H1 (cell line): ENCODE data around the gene MTNR1A. TPM values are rescaled to one million over a fixed set of nuclear protein-coding genes. Genes with fewer than 3 reads are reported as not detected.

Source experiments
- CTCF ChIA-PET: fragments of 300-600 bp; sonication (Branson Sonifier 250); formaldehyde crosslinking; loops from one replicate; lab custom pipeline; 2021; ENCODE audit not compliant: partially characterized antibody; lab: Charles Lee
- POLR2A ChIA-PET: fragments of 300-600 bp; sonication (Branson Sonifier 250); formaldehyde crosslinking; loops from one replicate; lab custom pipeline; 2021; ENCODE audit warnings: inconsistent platforms; ENCODE audit not compliant: partially characterized antibody; lab: Charles Lee
- DNase-seq, 2 experiments: peaks; one replicate each; pipeline versions ENCODE4 v3.0.0 to v3.0.0-alpha.2; 2010 to 2022; ENCODE audit warnings: low spot score in 2 of 2, low read depth in 1 of 2, mixed read lengths in 1 of 2
- FAIRE-seq: peaks from 2 replicates; lab custom pipeline; 2011; peaks lifted over from hg19 to GRCh38; lab: Jason Lieb, UNC
- H2AFZ ChIP-seq: 2 replicates; pipeline ENCODE4 v1.8.1; 2012; ENCODE audit warnings: low read length, inconsistent platforms
- H2AK5ac ChIP-seq: 2 replicates; pipeline ENCODE4 v1.6.1; 2013; ENCODE audit warnings: low read depth, low read length
- H2BK120ac ChIP-seq: replicated peaks from 2 replicates; pipeline ENCODE3; 2013; ENCODE audit warnings: low read depth, low read length, inconsistent platforms
- H2BK12ac ChIP-seq: 2 replicates; pipeline ENCODE4 v1.6.1; 2013; ENCODE audit warnings: low read depth, low read length
- H2BK15ac ChIP-seq: 2 replicates; pipeline ENCODE4 v1.6.1; 2013; ENCODE audit warnings: low read length
- H2BK20ac ChIP-seq: 2 replicates; pipeline ENCODE4 v1.6.1; 2013; ENCODE audit warnings: low read length
- H2BK5ac ChIP-seq: 2 replicates; pipeline ENCODE4 v1.6.1; 2013; ENCODE audit warnings: low read depth, low read length
- H3K14ac ChIP-seq: 2 replicates; pipeline ENCODE4 v1.6.1; 2013; ENCODE audit warnings: inconsistent platforms; ENCODE audit not compliant: insufficient read length
- H3K18ac ChIP-seq: 2 replicates; pipeline ENCODE4 v1.6.1; 2013; ENCODE audit warnings: low read length; ENCODE audit errors: extremely low read depth
- H3K23ac ChIP-seq: 2 replicates; pipeline ENCODE4 v1.6.1; 2013; ENCODE audit warnings: inconsistent platforms; ENCODE audit not compliant: insufficient read length
- H3K23me2 ChIP-seq: 2 replicates; pipeline ENCODE4 v1.6.1; 2013; ENCODE audit warnings: low read depth, low read length
- H3K27ac ChIP-seq: 2 replicates; pipeline ENCODE4 v1.6.1; 2011; ENCODE audit warnings: low read depth, low read length, inconsistent platforms
- H3K27me3 ChIP-seq, 4 experiments: replicated peaks in 1 of 4; 1 replicate in 1 of 4; 2 replicates in 3 of 4; pipeline versions ENCODE4 v1.6.1 to v1.8.1; 2011 to 2013; ENCODE audit warnings: low read length in 3 of 4, mild to moderate bottlenecking in 3 of 4, inconsistent platforms in 2 of 4, mixed read lengths in 2 of 4, moderate library complexity in 1 of 4; ENCODE audit not compliant: control insufficient read depth in 3 of 4, insufficient read depth in 3 of 4; ENCODE audit errors: extremely low read depth in 1 of 4
- H3K36me3 ChIP-seq, 4 experiments: 2 replicates each; pipeline versions ENCODE4 v1.6.1 to v1.8.1; 2011 to 2013; ENCODE audit warnings: mild to moderate bottlenecking in 4 of 4, low read length in 3 of 4, moderate library complexity in 2 of 4, control low read depth in 1 of 4, inconsistent platforms in 1 of 4; ENCODE audit not compliant: insufficient read depth in 4 of 4, control insufficient read depth in 2 of 4
- H3K4ac ChIP-seq: replicated peaks from 2 replicates; pipeline ENCODE3; 2013; ENCODE audit warnings: low read length, low read depth, mixed read lengths, inconsistent platforms; ENCODE audit not compliant: insufficient read length
- H3K4me1 ChIP-seq, 4 experiments: replicated peaks in 1 of 4; 1 replicate in 1 of 4; 2 replicates in 3 of 4; pipeline versions ENCODE4 v1.6.1 to v1.8.1; 2011 to 2013; ENCODE audit warnings: low read length in 3 of 4, inconsistent platforms in 2 of 4, mixed read lengths in 1 of 4; ENCODE audit not compliant: insufficient read depth in 4 of 4, control insufficient read depth in 3 of 4
- H3K4me2 ChIP-seq, 2 experiments: 2 replicates each; pipeline versions ENCODE4 v1.6.1 to v1.8.1; 2011 to 2013; ENCODE audit warnings: low read depth in 2 of 2, low read length in 2 of 2, control low read depth in 1 of 2, inconsistent platforms in 1 of 2, mild to moderate bottlenecking in 1 of 2; ENCODE audit not compliant: insufficient read depth in 1 of 2
- H3K4me3 ChIP-seq, 4 experiments: fragments of 200-600, 300-600 bp in 1 of 4; sonication (generic), shearing (Covaris generic), sonication (Bioruptor Twin) in 1 of 4; 2 replicates each; pipeline versions ENCODE4 v1.5.1 to v1.8.1; 2011 to 2016; ENCODE audit warnings: low read length in 4 of 4, low read depth in 3 of 4, control low read depth in 2 of 4, inconsistent platforms in 2 of 4, mild to moderate bottlenecking in 2 of 4, mixed read lengths in 1 of 4, moderate library complexity in 1 of 4; ENCODE audit not compliant: insufficient read depth in 2 of 4; ENCODE audit errors: extremely low read depth in 1 of 4
- H3K56ac ChIP-seq: replicated peaks from 2 replicates; pipeline ENCODE3; 2013; ENCODE audit warnings: low read depth, mild to moderate bottlenecking, mixed read lengths, low read length, inconsistent platforms; ENCODE audit not compliant: insufficient read length
- H3K79me1 ChIP-seq: 2 replicates; pipeline ENCODE4 v1.6.1; 2013; ENCODE audit warnings: low read depth, low read length, control low read depth
- H3K79me2 ChIP-seq, 2 experiments: 2 replicates each; pipeline versions ENCODE4 v1.6.1 to v1.8.1; 2012 to 2013; ENCODE audit warnings: low read length in 2 of 2, mild to moderate bottlenecking in 2 of 2, inconsistent platforms in 1 of 2; ENCODE audit not compliant: insufficient read depth in 2 of 2, control insufficient read depth in 1 of 2
- H3K9ac ChIP-seq, 4 experiments: replicated peaks in 1 of 4; 1 replicate in 1 of 4; 2 replicates in 3 of 4; pipeline versions ENCODE4 v1.6.1 to v1.8.1; 2011 to 2013; ENCODE audit warnings: low read depth in 3 of 4, low read length in 3 of 4, control low read depth in 2 of 4, mild to moderate bottlenecking in 2 of 4, moderate library complexity in 2 of 4, inconsistent platforms in 1 of 4; ENCODE audit errors: extremely low read depth in 1 of 4
- H3K9me3 ChIP-seq, 2 experiments: 2 replicates each; pipeline versions ENCODE4 v1.6.1 to v1.8.1; 2012 to 2013; ENCODE audit warnings: mild to moderate bottlenecking in 2 of 2, moderate library complexity in 2 of 2, control low read depth in 1 of 2, inconsistent platforms in 1 of 2, low read depth in 1 of 2, low read length in 1 of 2, mixed read lengths in 1 of 2; ENCODE audit not compliant: insufficient read depth in 2 of 2
- H4K20me1 ChIP-seq, 2 experiments: replicated peaks in 1 of 2; 2 replicates each; pipeline versions ENCODE3 to v1.8.1; 2011 to 2013; ENCODE audit warnings: inconsistent platforms in 2 of 2, low read length in 2 of 2, mild to moderate bottlenecking in 1 of 2; ENCODE audit not compliant: insufficient read depth in 2 of 2, control insufficient read depth in 1 of 2
- H4K5ac ChIP-seq: 2 replicates; pipeline ENCODE4 v1.6.1; 2013; ENCODE audit warnings: low read length, low read depth, mixed read lengths, inconsistent platforms; ENCODE audit not compliant: insufficient read length
- H4K8ac ChIP-seq: 2 replicates; pipeline ENCODE4 v1.8.0; 2013; ENCODE audit warnings: mild to moderate bottlenecking, moderate library complexity, low read length, inconsistent platforms; ENCODE audit not compliant: insufficient read depth; ENCODE audit errors: extremely low read depth
- H4K91ac ChIP-seq: replicated peaks from 2 replicates; pipeline ENCODE3; 2013; ENCODE audit warnings: low read length, mixed read lengths, inconsistent platforms; ENCODE audit not compliant: insufficient read length
- BRCA1 ChIP-seq: IDR thresholded peaks from 2 replicates; pipeline ENCODE4 v1.6.1; 2012; ENCODE audit warnings: low read depth, low read length, improper control_type of control experiment
- CBX5 ChIP-seq: fragments of 300-800, 300-1000 bp; sonication (generic); IDR thresholded peaks from 2 replicates; pipeline ENCODE4 v1.7.1; 2016; ENCODE audit warnings: antibody characterized with exemption, low read length, low read depth
- CEBPB ChIP-seq: IDR thresholded peaks from 2 replicates; pipeline ENCODE4 v1.6.1; 2012; ENCODE audit warnings: low read depth, low read length
- CTBP2 ChIP-seq: IDR thresholded peaks from 2 replicates; pipeline ENCODE4 v1.7.0; 2011; ENCODE audit warnings: borderline replicate concordance, mild to moderate bottlenecking, moderate library complexity, mixed read lengths, low read length; ENCODE audit not compliant: insufficient read depth, insufficient read length
- EGR1 ChIP-seq: IDR thresholded peaks from 2 replicates; pipeline ENCODE4 v1.6.1; 2011; ENCODE audit warnings: low read depth, low read length, borderline replicate concordance
- HDAC2 ChIP-seq, 2 experiments: fragments of 300-600 bp in 1 of 2; sonication (generic) in 1 of 2; IDR thresholded peaks; 2 replicates each; pipeline ENCODE4 v1.6.1; 2011 to 2012; ENCODE audit warnings: low read depth in 2 of 2, low read length in 2 of 2, mild to moderate bottlenecking in 2 of 2, moderate library complexity in 2 of 2, borderline replicate concordance in 1 of 2, inconsistent platforms in 1 of 2
- POU5F1 ChIP-seq: IDR thresholded peaks from 2 replicates; pipeline ENCODE4 v1.6.1; 2011; ENCODE audit warnings: low read depth, mild to moderate bottlenecking, low read length, moderate library complexity
- SAP30 ChIP-seq: fragments of 300-600 bp; sonication (generic); IDR thresholded peaks from 2 replicates; pipeline ENCODE4 v1.7.1; 2012; ENCODE audit warnings: low read length, moderate library complexity, mild to moderate bottlenecking, inconsistent platforms; ENCODE audit not compliant: insufficient read depth, insufficient replicate concordance
- SIRT6 ChIP-seq: IDR thresholded peaks from one replicate; pipeline ENCODE4 v1.7.1; 2012; ENCODE audit warnings: low read length, inconsistent platforms
- TAF1 ChIP-seq: IDR thresholded peaks from 2 replicates; pipeline ENCODE4 v1.6.1; 2011; ENCODE audit warnings: mild to moderate bottlenecking, low read depth, low read length
- TCF12 ChIP-seq: IDR thresholded peaks from 2 replicates; pipeline ENCODE4 v1.6.1; 2011; ENCODE audit warnings: low read depth, mild to moderate bottlenecking, low read length
- TEAD4 ChIP-seq: IDR thresholded peaks from 2 replicates; pipeline ENCODE4 v1.6.1; 2012; ENCODE audit warnings: low read depth, low read length, inconsistent platforms, mixed read lengths
- USF2 ChIP-seq: IDR thresholded peaks from 2 replicates; pipeline ENCODE4 v1.6.1; 2011; ENCODE audit warnings: low read length, improper control_type of control experiment
- WGBS, 2 experiments: shearing (Covaris generic) in 1 of 2; methylation state at CpG; one replicate each; pipeline versions ENCODE4 v1.1.6 to v1.1.7; 2013 to 2015; ENCODE audit warnings: low lambda C conversion rate in 2 of 2, mixed read lengths in 2 of 2, inconsistent platforms in 1 of 2, low coverage in 1 of 2, missing lambda C conversion rate in 1 of 2; ENCODE audit not compliant: insufficient replicate concordance in 2 of 2, insufficient coverage in 1 of 2, insufficient read length in 1 of 2; ENCODE audit errors: extremely low coverage in 1 of 2, missing lambda C conversion rate in 1 of 2; 5-methylcytosine and 5-hydroxymethylcytosine counted together
- polyA plus RNA-seq, 7 experiments: library from polyadenylated mRNA; depleted of rRNA in 3 of 7; stranded (reverse) in 5 of 7; unstranded in 2 of 7; fragments of >200 nt in 5 of 7; fragments of 200-250 nt in 2 of 7; gene quantifications; 1 replicate in 5 of 7; 2 replicates in 1 of 7; 4 replicates in 1 of 7; pipeline versions ENCODE4 v1.2.1 to v1.2.3, GENCODE V29; 2011 to 2013; ENCODE audit warnings: missing spikeins in 2 of 7, mixed read lengths in 2 of 7
- total RNA-seq: library from RNA; stranded (reverse); fragmentation: NEBNext Ultra II Directional; extraction: Animal tissue kit (Norgen Biotek cat#: 25700); gene quantifications from 2 replicates; pipeline ENCODE4 v1.2.1, GENCODE V29; 2021

MTNR1A gene
- total and polyA plus RNA-seq, 2 of the 8 experiments (the other 6 are each of a cell fraction or from before 2014, with no cell fraction given): 0.45 to 1.0 TPM

DNA sequence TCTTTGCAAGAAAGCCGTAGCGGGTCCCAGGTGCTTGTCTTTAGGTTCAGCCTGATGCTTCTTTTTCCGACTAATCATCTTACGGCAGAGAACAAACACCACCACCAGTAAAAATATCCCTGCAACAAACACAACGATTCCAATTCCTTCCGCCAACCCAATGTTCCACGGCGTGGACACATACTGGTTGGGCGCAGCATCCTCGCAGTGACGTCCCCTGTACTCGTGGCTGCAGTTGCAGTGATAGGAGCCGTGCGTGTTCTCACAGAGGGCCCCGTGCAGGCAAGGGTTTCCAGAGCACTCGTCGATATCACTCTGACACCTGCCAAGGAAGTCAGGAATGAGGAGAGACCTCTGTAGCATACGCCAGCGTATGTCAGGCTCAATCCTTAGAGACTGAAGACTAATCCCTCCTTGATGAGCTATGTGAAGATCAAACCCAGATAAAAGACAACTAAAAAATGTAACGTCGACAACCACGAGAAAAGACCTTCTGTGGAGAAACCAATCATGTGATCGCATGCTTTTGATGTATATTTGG is 41.6 kb upstream of the MTNR1A start:
- Histone ChIP-seq H3K79me2 (no peaks in the 10 kb centered on the region), H4K8ac (no peak overlapping the region), H2BK5ac (no peak overlapping the region), H3K23ac (no peak overlapping the region), H3K23me2 (no peaks in the 10 kb centered on the region), H3K56ac (no peak overlapping the region), H3K4me3 (no peak overlapping the region), H2BK15ac (no peak overlapping the region), H3K36me3 (peaks cover 33 to 85% (median 64%) of the 10 kb centered on the region in 4 experiments), H2AFZ (no peak overlapping the region), H3K4ac (no peak overlapping the region), H3K4me2 (no peak overlapping the region), H2BK12ac (no peak overlapping the region), H3K14ac (no peak overlapping the region), H3K27ac (no peak overlapping the region), H2BK20ac (no peak overlapping the region), H4K20me1 (peaks cover 0 to 2% of the 10 kb centered on the region in 2 experiments), H3K4me1 (no peaks in the 10 kb centered on the region), H2BK120ac (no peak overlapping the region), H3K9me3 (no peaks in the 10 kb centered on the region; a peak in 1 of 4 replicates), H2AK5ac (no peak overlapping the region), H3K79me1 (no peaks in the 10 kb centered on the region), H3K27me3 (no peaks in the 10 kb centered on the region), H3K18ac (no peak overlapping the region), H4K5ac (no peak overlapping the region), H3K9ac (no peak overlapping the region), H4K91ac (no peak overlapping the region)
- no peak for FAIRE-seq
- POLR2A ChIA-PET: no interaction called here
- 98% methylated on average over 23 of the region's 23 CpGs; no CpG with 5 or more reads in 1 of the 2 experiments for WGBS, 2 experiments
- no peak for DNase-seq
- CTCF ChIA-PET: interaction anchor here (1.0 to 1.6 kb wide), 2 partner anchors 10 to 43 kb away, joined by 3 read pairs; no protein-coding TSS in a partner anchor
- TF ChIP-seq TAF1 (no peak), TEAD4 (no peak), SAP30 (no peak), CBX5 (no peak), HDAC2 (IDR thresholded peaks at IDR 0.05; ENCODE audit: borderline replicate concordance in 1 of 2, low read depth in 2 of 2, low read length in 2 of 2) (no peak), EGR1 (no peak), TCF12 (no peak), POU5F1 (no peak), USF2 (no peak), CTBP2 (no peak), SIRT6 (no peak), CEBPB (no peak), BRCA1 (no peak)
